HCT116 (cell line): Measurements from ENCODE around the gene SKAP1. TPM values are rescaled to one million over a fixed set of nuclear protein-coding genes. Genes with fewer than 3 reads are reported as not detected.

Experiments used
- ATAC-seq: fragments of 200-7000 bp; cut with Tn5 transposase; 2 replicates; pipeline ENCODE4 v1.9.1; 2020; ENCODE audit warnings: mild to moderate bottlenecking, moderate library complexity
- BruUV-seq: library from RNA; stranded (reverse); fragments of 400-500 nt; replicated peaks from 2 replicates; lab custom pipeline; 2021; lab: Mats Ljungman, UMichigan
- CTCF ChIA-PET: fragments of 300-600 bp; sonication (Branson Sonifier 250); formaldehyde crosslinking; loops from one replicate; lab custom pipeline; 2021; ENCODE audit warnings: antibody characterized with exemption; lab: Charles Lee
- POLR2A ChIA-PET: fragments of 300-600, 350-600 bp; sonication (Branson Sonifier 250); formaldehyde crosslinking; loops from one replicate; lab custom pipeline; 2021; ENCODE audit warnings: antibody characterized with exemption; lab: Charles Lee
- RAD21 ChIA-PET, 2 experiments: fragments of 300-600 bp; sonication (Branson Sonifier 250); formaldehyde crosslinking; loops; one replicate each; lab custom pipeline; 2023; ENCODE audit warnings: low total read pairs in 2 of 2; ENCODE audit not compliant: uncharacterized antibody in 2 of 2, unreplicated experiment in 2 of 2, low non-redundant PET in 1 of 2; lab: Charles Lee
- DNase-seq: peaks from one replicate; pipeline ENCODE4 v3.0.0-alpha.2; 2010; ENCODE audit warnings: low read depth, low spot score
- H2AFZ ChIP-seq: fragments of 200-600 bp; shearing (Covaris generic), sonication (generic); 2 replicates; pipeline ENCODE4 v1.6.1; 2017; ENCODE audit warnings: low read depth, mixed run types, mixed read lengths, antibody characterized with exemption, low read length; ENCODE audit not compliant: poor library complexity, severe bottlenecking
- H3K27ac ChIP-seq: 2 replicates; pipeline ENCODE4 v1.5.1; 2012; ENCODE audit warnings: low read depth, low read length
- H3K27me3 ChIP-seq: fragments of 200-600 bp; sonication (generic); 2 replicates; pipeline ENCODE4 v1.6.1; 2016; ENCODE audit warnings: mixed run types, low read length, mixed read lengths; ENCODE audit not compliant: insufficient read depth
- H3K36me3 ChIP-seq, 2 experiments: fragments of 200-500 bp in 1 of 2; fragments of 200-600 bp in 1 of 2; sonication (Bioruptor generic) in 1 of 2; sonication (generic) in 1 of 2; 2 replicates each; pipeline versions ENCODE4 v1.5.1 to v1.6.1; 2014 to 2016; ENCODE audit warnings: low read length in 2 of 2, inconsistent platforms in 1 of 2, mixed read lengths in 1 of 2, mixed run types in 1 of 2; ENCODE audit not compliant: insufficient read depth in 2 of 2, control insufficient read depth in 1 of 2
- H3K4me1 ChIP-seq, 2 experiments: fragments of 200-600 bp in 1 of 2; sonication (generic) in 1 of 2; 2 replicates each; pipeline versions ENCODE4 v1.5.1 to v1.6.1; 2012 to 2017; ENCODE audit warnings: low read length in 2 of 2, inconsistent platforms in 1 of 2, mild to moderate bottlenecking in 1 of 2, mixed read lengths in 1 of 2, mixed run types in 1 of 2, moderate library complexity in 1 of 2; ENCODE audit not compliant: insufficient read depth in 2 of 2, control insufficient read depth in 1 of 2
- H3K4me2 ChIP-seq: fragments of 200-600 bp; sonication (generic); 2 replicates; pipeline ENCODE4 v1.6.1; 2017; ENCODE audit warnings: mixed run types, low read length, mixed read lengths
- H3K4me3 ChIP-seq, 2 experiments: fragments of 200-600 bp in 1 of 2; sonication (generic) in 1 of 2; replicated peaks in 1 of 2; 2 replicates each; pipeline ENCODE4 v1.5.1; 2011 to 2016; ENCODE audit warnings: low read length in 2 of 2, control low read depth in 1 of 2, low read depth in 1 of 2, mild to moderate bottlenecking in 1 of 2, mixed read lengths in 1 of 2, mixed run types in 1 of 2
- H3K79me2 ChIP-seq: fragments of 200-600 bp; sonication (generic); 2 replicates; pipeline ENCODE4 v1.6.1; 2017; ENCODE audit warnings: mild to moderate bottlenecking, mixed run types, low read length, moderate library complexity, mixed read lengths; ENCODE audit not compliant: insufficient read depth
- H3K9ac ChIP-seq: fragments of 200-600 bp; sonication (generic); 2 replicates; pipeline ENCODE4 v1.6.1; 2016; ENCODE audit warnings: low read length, mixed read lengths
- H3K9me2 ChIP-seq: fragments of 200-600 bp; sonication (generic), shearing (Covaris generic); 2 replicates; pipeline ENCODE4 v1.6.1; 2017; ENCODE audit warnings: mixed run types, mild to moderate bottlenecking, moderate library complexity; ENCODE audit not compliant: insufficient read depth
- H3K9me3 ChIP-seq, 2 experiments: fragments of 200-500 bp in 1 of 2; fragments of 200-600 bp in 1 of 2; sonication (Bioruptor generic) in 1 of 2; sonication (generic) in 1 of 2; 2 replicates each; pipeline ENCODE4 v1.6.1; 2014 to 2017; ENCODE audit warnings: low read length in 2 of 2, mixed read lengths in 2 of 2, inconsistent platforms in 1 of 2, low read depth in 1 of 2, mild to moderate bottlenecking in 1 of 2, mixed run types in 1 of 2, moderate library complexity in 1 of 2; ENCODE audit not compliant: control insufficient read depth in 1 of 2, insufficient read depth in 1 of 2
- H4K20me1 ChIP-seq: fragments of 200-600 bp; sonication (generic), shearing (Covaris generic); 2 replicates; pipeline ENCODE4 v1.6.1; 2017; ENCODE audit warnings: mixed run types, mild to moderate bottlenecking, moderate library complexity; ENCODE audit not compliant: insufficient read depth
- CBX3 ChIP-seq: IDR thresholded peaks from 2 replicates; pipeline ENCODE4 v1.6.1; 2012; ENCODE audit warnings: low read depth
- CEBPB ChIP-seq: IDR thresholded peaks from 2 replicates; pipeline ENCODE4 v1.6.1; 2012; ENCODE audit warnings: low read depth
- EGR1 ChIP-seq: IDR thresholded peaks from 2 replicates; pipeline ENCODE4 v1.6.1; 2012; ENCODE audit warnings: low read depth
- ELF1 ChIP-seq: IDR thresholded peaks from 2 replicates; pipeline ENCODE4 v1.6.1; 2012; ENCODE audit warnings: low read depth, borderline replicate concordance
- EZH2phosphoT487 ChIP-seq: fragments of 200-600 bp; IDR thresholded peaks from 2 replicates; pipeline ENCODE4 v1.6.1; 2018; ENCODE audit warnings: antibody characterized with exemption, borderline replicate concordance
- FOSL1 ChIP-seq: IDR thresholded peaks from 2 replicates; pipeline ENCODE4 v1.6.1; 2012; ENCODE audit warnings: low read depth
- JUND ChIP-seq: IDR thresholded peaks from 2 replicates; pipeline ENCODE4 v1.6.1; 2012
- POLR2AphosphoS5 ChIP-seq: IDR thresholded peaks from 2 replicates; pipeline ENCODE4 v1.6.1; 2011; ENCODE audit warnings: mild to moderate bottlenecking, low read depth, low read length, moderate library complexity
- RAD21 ChIP-seq: IDR thresholded peaks from 2 replicates; pipeline ENCODE4 v1.6.1; 2012; ENCODE audit warnings: low read depth, mild to moderate bottlenecking
- SP1 ChIP-seq: IDR thresholded peaks from 2 replicates; pipeline ENCODE4 v1.6.1; 2012; ENCODE audit warnings: low read depth
- SRF ChIP-seq: IDR thresholded peaks from 2 replicates; pipeline ENCODE4 v1.6.1; 2012; ENCODE audit warnings: low read depth
- TCF7L2 ChIP-seq: IDR thresholded peaks from 2 replicates; pipeline ENCODE4 v1.7.0; 2011; ENCODE audit warnings: borderline replicate concordance, inconsistent platforms; ENCODE audit not compliant: insufficient read depth, insufficient read length; ENCODE audit errors: extremely low read depth
- YY1 ChIP-seq: IDR thresholded peaks from 2 replicates; pipeline ENCODE4 v1.6.1; 2011; ENCODE audit warnings: low read length, low read depth, moderate library complexity, mild to moderate bottlenecking; ENCODE audit not compliant: insufficient replicate concordance; ENCODE audit errors: extremely low read depth
- ZFX ChIP-seq: fragments of 450-650 bp; IDR thresholded peaks from 2 replicates; pipeline ENCODE4 v1.6.1; 2017
- ZNF274 ChIP-seq: fragments of 200-500 bp; sonication (Bioruptor generic); IDR thresholded peaks from 2 replicates; pipeline ENCODE4 v1.6.1; 2014; ENCODE audit warnings: mild to moderate bottlenecking, low read depth, low read length, inconsistent platforms
- intact Hi-C: fragments of 100-400 bp; cut with micrococcal nuclease; formaldehyde crosslinking; loops from 2 replicates; pipeline ENCODE4 v1.10.0; 2022
- total RNA-seq: library from RNA; stranded (reverse); gene quantifications from one replicate; pipeline ENCODE4 v1.2.1, GENCODE V29; 2021; ENCODE audit not compliant: unreplicated experiment
- TF ChIP-seq, protein P1 (sequence below): IDR thresholded peaks from 2 replicates; pipeline ENCODE4 v1.6.1; 2011; ENCODE audit warnings: mild to moderate bottlenecking, low read length, moderate library complexity; ENCODE audit not compliant: insufficient replicate concordance; ENCODE audit errors: extremely low read depth

Gene SKAP1
- total RNA-seq, 1 experiment from 2014 or later, result 12.4 TPM

DNA sequence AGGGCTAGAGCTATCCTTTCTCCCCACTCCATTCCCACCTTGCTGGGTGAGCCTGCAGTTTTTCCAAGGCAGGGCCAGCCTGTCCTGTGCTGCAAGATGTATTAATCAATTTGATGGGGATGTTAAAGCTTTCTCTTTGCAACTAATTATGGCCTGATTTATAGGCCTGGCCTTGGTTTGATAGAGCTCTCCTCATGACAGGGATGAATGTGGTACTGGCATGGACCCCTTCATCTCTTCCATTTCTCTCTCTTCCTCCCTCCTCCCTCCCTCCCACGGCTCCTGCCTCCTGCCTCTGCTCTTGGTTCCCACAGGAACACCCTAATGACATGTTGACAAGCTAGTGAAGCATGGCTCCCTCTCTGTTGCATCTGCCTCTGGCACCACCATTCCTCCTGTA, 47.2 kb upstream of the SKAP1 start:
- peak overlapping the region; percentile 16 for H2AFZ ChIP-seq
- H3K27me3 ChIP-seq, result no peaks in the 10 kb centered on the region
- no peak for ATAC-seq
- intact Hi-C loops, result no loop called here
- no peaks in the 10 kb centered on the region for H4K20me1 ChIP-seq
- H3K4me1 ChIP-seq, result peaks cover 20 to 39% of the 10 kb centered on the region in 2 experiments
- no peak for DNase-seq
- no peak overlapping the region for H3K4me2 ChIP-seq
- ChIA-PET POLR2A (interaction anchor here (1.0 to 1.1 kb wide), 2 partner anchors 11 to 238 kb away, joined by 3 read pairs; no protein-coding TSS in a partner anchor), RAD21 (interaction anchor here in 1 of 2 experiments (0.6 kb wide), 1 partner anchor 11 kb away, joined by 3 read pairs; no protein-coding TSS in a partner anchor), CTCF (no interaction called here)
- no peaks in the 10 kb centered on the region for H3K36me3 ChIP-seq
- no peak overlapping the region for H3K27ac ChIP-seq
- H3K9ac ChIP-seq, result no peak overlapping the region
- no peaks in the 10 kb centered on the region for H3K9me3 ChIP-seq
- no peak overlapping the region for H3K4me3 ChIP-seq
- H3K9me2 ChIP-seq, result no peaks in the 10 kb centered on the region
- no peaks in the 10 kb centered on the region for H3K79me2 ChIP-seq
- no TSS peak for BruUV-seq
- TF ChIP-seq EGR1, result no peak
- no peak for TF ChIP-seq ZNF274
- TF ChIP-seq CEBPB, result no peak
- TF ChIP-seq ELF1, result no peak
- no peak for TF ChIP-seq JUND
- TF ChIP-seq SP1, result no peak
- TF ChIP-seq, protein P1, sequence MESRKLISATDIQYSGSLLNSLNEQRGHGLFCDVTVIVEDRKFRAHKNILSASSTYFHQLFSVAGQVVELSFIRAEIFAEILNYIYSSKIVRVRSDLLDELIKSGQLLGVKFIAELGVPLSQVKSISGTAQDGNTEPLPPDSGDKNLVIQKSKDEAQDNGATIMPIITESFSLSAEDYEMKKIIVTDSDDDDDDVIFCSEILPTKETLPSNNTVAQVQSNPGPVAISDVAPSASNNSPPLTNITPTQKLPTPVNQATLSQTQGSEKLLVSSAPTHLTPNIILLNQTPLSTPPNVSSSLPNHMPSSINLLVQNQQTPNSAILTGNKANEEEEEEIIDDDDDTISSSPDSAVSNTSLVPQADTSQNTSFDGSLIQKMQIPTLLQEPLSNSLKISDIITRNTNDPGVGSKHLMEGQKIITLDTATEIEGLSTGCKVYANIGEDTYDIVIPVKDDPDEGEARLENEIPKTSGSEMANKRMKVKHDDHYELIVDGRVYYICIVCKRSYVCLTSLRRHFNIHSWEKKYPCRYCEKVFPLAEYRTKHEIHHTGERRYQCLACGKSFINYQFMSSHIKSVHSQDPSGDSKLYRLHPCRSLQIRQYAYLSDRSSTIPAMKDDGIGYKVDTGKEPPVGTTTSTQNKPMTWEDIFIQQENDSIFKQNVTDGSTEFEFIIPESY, result no peak
- TF ChIP-seq SRF, result no peak
- no peak for TF ChIP-seq ZFX
- no peak for TF ChIP-seq EZH2phosphoT487
- no peak for TF ChIP-seq FOSL1
- no peak for TF ChIP-seq CBX3
- TF ChIP-seq RAD21, result no peak
- TF ChIP-seq YY1, result no peak
- no peak for TF ChIP-seq POLR2AphosphoS5
- TF ChIP-seq TCF7L2, result no peak
- TF ChIP-seq, all 23 proteins: peak for 0
